H9 (cell line): ENCODE data around the gene DUSP2. TPM values are rescaled to one million over a fixed set of nuclear protein-coding genes. Genes with fewer than 3 reads are reported as not detected.
A peak's percentile ranks its signal among the peaks of the same experiment; 100 is the strongest.

Experiments
- DNase-seq: peaks from one replicate; pipeline ENCODE4 v3.0.0-alpha.2; 2017
- H2AFZ ChIP-seq: one replicate; pipeline ENCODE4 v1.6.1; 2013; ENCODE audit warnings: mild to moderate bottlenecking, low read length, control low read depth, moderate library complexity
- H2AK5ac ChIP-seq: 2 replicates; pipeline ENCODE4 v1.6.1; 2013; ENCODE audit warnings: low read length, control low read depth, mixed read lengths; ENCODE audit not compliant: insufficient read length
- H2BK120ac ChIP-seq: one replicate; pipeline ENCODE4 v1.6.1; 2013; ENCODE audit warnings: low read depth, mild to moderate bottlenecking, low read length, control low read depth, inconsistent platforms; ENCODE audit not compliant: poor library complexity, severe bottlenecking
- H2BK12ac ChIP-seq: 2 replicates; pipeline ENCODE4 v1.6.1; 2013; ENCODE audit warnings: low read length, control low read depth, mixed read lengths, low read depth; ENCODE audit not compliant: insufficient read length
- H2BK15ac ChIP-seq: 2 replicates; pipeline ENCODE4 v1.6.1; 2013; ENCODE audit warnings: low read depth, low read length, control low read depth
- H2BK20ac ChIP-seq: one replicate; pipeline ENCODE4 v1.6.1; 2013; ENCODE audit warnings: low read depth, mild to moderate bottlenecking, low read length, control low read depth, inconsistent platforms; ENCODE audit not compliant: poor library complexity, severe bottlenecking
- H2BK5ac ChIP-seq: 2 replicates; pipeline ENCODE4 v1.6.1; 2013; ENCODE audit warnings: low read length, control low read depth, mixed read lengths; ENCODE audit not compliant: insufficient read length
- H3K14ac ChIP-seq: 2 replicates; pipeline ENCODE4 v1.6.1; 2013; ENCODE audit warnings: low read length, control low read depth; ENCODE audit not compliant: insufficient read depth
- H3K18ac ChIP-seq: 2 replicates; pipeline ENCODE4 v1.6.1; 2013; ENCODE audit warnings: low read depth, mild to moderate bottlenecking, mixed read lengths, low read length, control low read depth; ENCODE audit not compliant: insufficient read length
- H3K23ac ChIP-seq: 2 replicates; pipeline ENCODE4 v1.6.1; 2013; ENCODE audit warnings: low read length, control low read depth, mixed read lengths, low read depth; ENCODE audit not compliant: insufficient read length
- H3K23me2 ChIP-seq: 2 replicates; pipeline ENCODE4 v1.6.1; 2013; ENCODE audit warnings: low read depth, mild to moderate bottlenecking, mixed read lengths, low read length, control low read depth; ENCODE audit not compliant: insufficient read length, poor library complexity, severe bottlenecking
- H3K27ac ChIP-seq: 2 replicates; pipeline ENCODE4 v1.5.1; 2013; ENCODE audit warnings: low read length, control low read depth, mixed read lengths, low read depth; ENCODE audit not compliant: insufficient read length
- H3K27me3 ChIP-seq: 2 replicates; pipeline ENCODE4 v1.6.1; 2013; ENCODE audit warnings: low read length, control low read depth, inconsistent platforms; ENCODE audit not compliant: insufficient read depth
- H3K4ac ChIP-seq: 2 replicates; pipeline ENCODE4 v1.6.1; 2013; ENCODE audit warnings: low read depth, mild to moderate bottlenecking, control low read depth, inconsistent platforms, low read length, moderate library complexity
- H3K4me1 ChIP-seq: 2 replicates; pipeline ENCODE4 v1.6.1; 2013; ENCODE audit warnings: low read length, control low read depth, inconsistent platforms; ENCODE audit not compliant: insufficient read depth
- H3K4me2 ChIP-seq: 2 replicates; pipeline ENCODE4 v1.6.1; 2013; ENCODE audit warnings: low read length, control low read depth, mixed read lengths; ENCODE audit not compliant: insufficient read length, insufficient read depth
- H3K56ac ChIP-seq: 2 replicates; pipeline ENCODE4 v1.6.1; 2013; ENCODE audit warnings: low read depth, mild to moderate bottlenecking, mixed read lengths, low read length, control low read depth; ENCODE audit not compliant: insufficient read length
- H3K79me1 ChIP-seq: 2 replicates; pipeline ENCODE4 v1.6.1; 2013; ENCODE audit warnings: low read depth, mild to moderate bottlenecking, moderate library complexity, low read length, control low read depth, inconsistent platforms; ENCODE audit not compliant: insufficient read depth, poor library complexity, severe bottlenecking
- H3K79me2 ChIP-seq: 2 replicates; pipeline ENCODE4 v1.6.1; 2013; ENCODE audit warnings: low read length, control low read depth, inconsistent platforms; ENCODE audit not compliant: insufficient read depth
- H3K9ac ChIP-seq: 2 replicates; pipeline ENCODE4 v1.6.1; 2013; ENCODE audit warnings: low read length, control low read depth, mixed read lengths; ENCODE audit not compliant: insufficient read length; ENCODE audit errors: extremely low read depth
- H3K9me3 ChIP-seq: one replicate; pipeline ENCODE4 v1.6.1; 2013; ENCODE audit warnings: low read depth, low read length, inconsistent platforms; ENCODE audit not compliant: control insufficient read depth
- H3T11ph ChIP-seq: one replicate; pipeline ENCODE4 v1.6.1; 2013; ENCODE audit warnings: mild to moderate bottlenecking, low read length, control low read depth, inconsistent platforms
- H4K20me1 ChIP-seq: one replicate; pipeline ENCODE4 v1.6.1; 2013; ENCODE audit not compliant: control insufficient read depth, insufficient read length, insufficient read depth
- H4K5ac ChIP-seq: 2 replicates; pipeline ENCODE4 v1.6.1; 2013; ENCODE audit warnings: low read depth, mild to moderate bottlenecking, mixed read lengths, low read length, control low read depth; ENCODE audit not compliant: insufficient read length
- H4K8ac ChIP-seq: replicated peaks from 2 replicates; pipeline ENCODE4 v1.6.1; 2013; ENCODE audit warnings: low read length, control low read depth, mixed read lengths, low read depth; ENCODE audit not compliant: insufficient read length
- H4K91ac ChIP-seq: 2 replicates; pipeline ENCODE4 v1.6.1; 2013; ENCODE audit warnings: low read depth, mild to moderate bottlenecking, moderate library complexity, mixed read lengths, low read length, control low read depth; ENCODE audit not compliant: insufficient read length
- H3K27ac Mint-ChIP-seq, 3 experiments: 2 replicates in 2 of 3; 3 replicates in 1 of 3; pipeline ENCODE4 v1.8.0; 2020 to 2021; ENCODE audit warnings: mixed read lengths in 3 of 3, mild to moderate bottlenecking in 1 of 3, moderate library complexity in 1 of 3
- H3K27me3 Mint-ChIP-seq: 2 replicates; pipeline ENCODE4 v1.8.0; 2021; ENCODE audit warnings: low read depth, mild to moderate bottlenecking, moderate library complexity, mixed read lengths
- H3K36me3 Mint-ChIP-seq, 3 experiments: 2 replicates in 2 of 3; 3 replicates in 1 of 3; pipeline ENCODE4 v1.8.0; 2020 to 2021; ENCODE audit warnings: low read depth in 3 of 3, mixed read lengths in 3 of 3; ENCODE audit not compliant: insufficient read depth in 1 of 3
- H3K4me1 Mint-ChIP-seq, 2 experiments: 2 replicates each; pipeline ENCODE4 v1.8.0; 2020; ENCODE audit warnings: mixed read lengths in 2 of 2
- H3K4me3 Mint-ChIP-seq, 2 experiments: 2 replicates in 1 of 2; 3 replicates in 1 of 2; pipeline ENCODE4 v1.8.0; 2020 to 2021; ENCODE audit warnings: mild to moderate bottlenecking in 2 of 2, mixed read lengths in 2 of 2, moderate library complexity in 1 of 2
- H3K9me3 Mint-ChIP-seq, 2 experiments: 2 replicates in 1 of 2; 3 replicates in 1 of 2; pipeline ENCODE4 v1.8.0; 2020; ENCODE audit warnings: mild to moderate bottlenecking in 2 of 2, mixed read lengths in 2 of 2, moderate library complexity in 1 of 2
- CTCF ChIP-seq: fragments of 200-600 bp; sonication (generic); conservative IDR thresholded peaks from 3 replicates; pipeline ENCODE4 v1.8.0; 2021; ENCODE audit warnings: antibody characterized with exemption, mild to moderate bottlenecking
- WGBS: extraction: QIAGEN DNeasy Blood & Tissue Kit; methylation state at CpG from one replicate; pipeline ENCODE4 v1.1.7; 2013; ENCODE audit warnings: missing lambda C conversion rate, low lambda C conversion rate, mixed read lengths; ENCODE audit not compliant: insufficient read length; ENCODE audit errors: extremely low coverage; 5-methylcytosine and 5-hydroxymethylcytosine counted together
- total RNA-seq: library from RNA; stranded (reverse); gene quantifications from 2 replicates; pipeline ENCODE4 v1.2.1, GENCODE V29; 2021

The DUSP2 gene
- total RNA-seq, 1 experiment from 2014 or later, result 14.9 TPM

- H3K23me2 ChIP-seq, result no peaks in the 10 kb centered on the region
- no peaks in the 10 kb centered on the region for H3K79me2 ChIP-seq
- no peak for DNase-seq
- no peak overlapping the region for H3T11ph ChIP-seq
- no peak overlapping the region for H2BK120ac ChIP-seq
- H3K4ac ChIP-seq, result no peak overlapping the region
- H3K27me3 ChIP-seq, result no peaks in the 10 kb centered on the region; the same call in 1 of the 2 replicates
- no peak overlapping the region for H3K56ac ChIP-seq
- no peak overlapping the region for H4K8ac ChIP-seq
- no peak overlapping the region for H2BK15ac ChIP-seq
- H3K9me3 ChIP-seq, result no peaks in the 10 kb centered on the region
- no peak overlapping the region for H3K27ac ChIP-seq
- no CpG with 5 or more reads among the region's 9 CpGs for WGBS
- no peak overlapping the region for H2BK5ac ChIP-seq
- no peak overlapping the region for H3K23ac ChIP-seq
- Mint-ChIP-seq H3K4me3 (no peak overlapping the region; a peak in 1 of 5 replicates), H3K27me3 (peaks cover 9% of the 10 kb centered on the region), H3K4me1 (peaks cover 28 to 48% of the 10 kb centered on the region in 2 experiments), H3K9me3 (0 out of 5 replicates have a peak, but pooled peaks cover 0 to 3% of the 10 kb centered on the region in 2 experiments), H3K36me3 (peaks cover 0 to 4% (median 0%) of the 10 kb centered on the region in 3 experiments; a peak in 2 of 7 replicates), H3K27ac (peak overlapping the region in 2 of 3 experiments; percentile 76 to 90; a peak in 4 of 7 replicates)
- H3K14ac ChIP-seq, result no peak overlapping the region
- H3K18ac ChIP-seq, result no peak overlapping the region
- no peak overlapping the region for H3K4me2 ChIP-seq
- no peak overlapping the region for H2BK20ac ChIP-seq
- no peak for TF ChIP-seq CTCF
- H3K79me1 ChIP-seq, result no peaks in the 10 kb centered on the region
- H3K9ac ChIP-seq, result no peak overlapping the region
- H2BK12ac ChIP-seq, result no peak overlapping the region
- H4K5ac ChIP-seq, result no peak overlapping the region
- H2AFZ ChIP-seq, result no peak overlapping the region
- no peaks in the 10 kb centered on the region for H4K20me1 ChIP-seq
- H2AK5ac ChIP-seq, result no peak overlapping the region
- H3K4me1 ChIP-seq, result no peaks in the 10 kb centered on the region; the same call in 1 of the 2 replicates
- H4K91ac ChIP-seq, result no peak overlapping the region
These were observed 6.5 kb upstream of the DUSP2 start for GRCh38 chr2:96151595-96152303.
